Esophagus muscularis mucosa (tissue), 4 donors: Measurements from ENCODE around the gene NDUFV3. TPM values are rescaled to one million over a fixed set of nuclear protein-coding genes. Genes with fewer than 3 reads are reported as not detected.

Experiments
- DNase-seq: peaks from one replicate; pipeline ENCODE4 v3.0.0-alpha.2; 2017; ENCODE audit errors: extremely low spot score
- H3K27ac ChIP-seq, 4 donors: fragments of 200-600 bp; sonication (generic); replicated peaks in 1 of 4; 1 replicate in 3 of 4; 2 replicates in 1 of 4; pipeline ENCODE4 v1.5.1; 2016 to 2019; ENCODE audit warnings: mild to moderate bottlenecking in 1 of 4
- H3K27me3 ChIP-seq, 4 donors: fragments of 200-600 bp; sonication (generic); one replicate each; pipeline versions ENCODE4 v1.5.1 to v1.6.0; 2016 to 2019
- H3K36me3 ChIP-seq, 4 donors: fragments of 200-600 bp; sonication (generic); one replicate each; pipeline ENCODE4 v1.5.1; 2016 to 2019
- H3K4me1 ChIP-seq, 4 donors: fragments of 200-600 bp; sonication (generic); one replicate each; pipeline ENCODE4 v1.5.1; 2016 to 2019
- H3K4me3 ChIP-seq, 4 donors: fragments of 200-600 bp; sonication (generic); 1 replicate in 2 of 4; 2 replicates in 2 of 4; pipeline ENCODE4 v1.5.1; 2016 to 2019; ENCODE audit warnings: mild to moderate bottlenecking in 4 of 4, moderate library complexity in 1 of 4
- H3K9me3 ChIP-seq, 4 donors: fragments of 200-600 bp; sonication (generic); 1 replicate in 3 of 4; 2 replicates in 1 of 4; pipeline ENCODE4 v1.5.1; 2016 to 2019
- EP300 ChIP-seq: sonication (generic); formaldehyde crosslinking; IDR thresholded peaks from one replicate; pipeline ENCODE4 v1.6.1; 2017; ENCODE audit warnings: antibody characterized with exemption
- POLR2A ChIP-seq: fragments of 450-650 bp; IDR thresholded peaks from one replicate; pipeline ENCODE4 v1.6.1; 2017; ENCODE audit warnings: antibody characterized with exemption, moderate library complexity, mild to moderate bottlenecking, low read depth
- POLR2AphosphoS5 ChIP-seq, 2 donors: sonication (generic); formaldehyde crosslinking; IDR thresholded peaks; one replicate each; pipeline ENCODE4 v1.6.1; 2017; ENCODE audit warnings: antibody characterized with exemption in 2 of 2
- WGBS: methylation state at CpG from one replicate; pipeline ENCODE4 v1.1.5; 2018; 5-methylcytosine and 5-hydroxymethylcytosine counted together
- intact Hi-C: fragments of 100-400 bp; cut with DNase I; formaldehyde crosslinking; loops from one replicate; pipeline ENCODE4 v1.15.1; 2023
- total RNA-seq, 4 donors: library from RNA; depleted of rRNA; stranded (reverse); fragments of >200 nt; gene quantifications; one replicate each; pipeline versions ENCODE4 v1.1.0 to v1.2.1, GENCODE V29; 2016
- TF ChIP-seq, protein P1 (sequence below), 3 experiments: fragments of 200-600 bp in 2 of 3; fragments of 450-650 bp in 1 of 3; sonication (generic) in 2 of 3; IDR thresholded peaks; one replicate each; pipeline ENCODE4 v1.5.1; 2017 to 2019; ENCODE audit warnings: antibody characterized with exemption in 3 of 3, mild to moderate bottlenecking in 2 of 3, moderate library complexity in 1 of 3

Gene NDUFV3
- total RNA-seq, 4 donors from 2014 or later = 56.7 to 102 (median 74.1) TPM

DNA sequence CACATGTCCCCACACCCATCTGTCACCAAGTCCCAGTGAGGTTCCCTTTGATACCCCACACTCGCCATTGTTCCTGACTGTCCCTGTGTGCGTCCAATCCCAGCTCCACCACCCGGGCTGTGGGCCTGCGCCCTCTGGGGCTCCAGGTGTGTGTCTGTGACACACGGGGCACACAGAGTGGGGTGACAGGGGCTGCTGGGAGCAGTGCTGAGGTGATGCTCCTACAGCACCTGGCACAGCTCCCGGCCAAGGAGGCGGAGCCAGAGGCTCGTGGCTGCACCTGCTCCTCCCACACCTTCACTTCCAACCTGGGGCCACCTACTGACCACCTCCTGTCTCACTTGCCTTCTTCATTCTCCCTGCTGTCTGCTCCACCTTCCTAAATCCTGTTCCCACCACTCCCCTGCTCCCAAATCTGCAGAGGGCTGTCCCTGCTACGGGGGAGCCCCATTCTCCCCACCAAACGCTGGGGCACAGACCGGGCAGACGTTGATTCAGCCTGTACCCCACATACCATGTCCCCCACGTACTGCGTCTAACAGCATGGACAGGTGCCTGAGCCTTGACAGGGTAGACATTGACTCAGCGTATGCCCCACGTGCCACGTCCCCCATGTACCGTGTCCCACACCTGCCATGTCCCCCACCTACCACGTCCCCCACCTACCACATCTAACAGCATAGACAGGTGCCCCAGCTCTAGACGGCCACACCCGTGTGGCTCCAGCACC, 30.2 kb upstream of the NDUFV3 start:
- H3K27ac ChIP-seq = no peak overlapping the region
- 89% methylated on average over 18 of the region's 21 CpGs for WGBS
- intact Hi-C loops = no loop called here
- no peak overlapping the region for H3K4me3 ChIP-seq
- H3K27me3 ChIP-seq = no peaks in the 10 kb centered on the region
- TF ChIP-seq POLR2A (no peak), EP300 (no peak), POLR2AphosphoS5 (IDR thresholded peaks at IDR 0.05) (no peak)
- TF ChIP-seq, protein P1, sequence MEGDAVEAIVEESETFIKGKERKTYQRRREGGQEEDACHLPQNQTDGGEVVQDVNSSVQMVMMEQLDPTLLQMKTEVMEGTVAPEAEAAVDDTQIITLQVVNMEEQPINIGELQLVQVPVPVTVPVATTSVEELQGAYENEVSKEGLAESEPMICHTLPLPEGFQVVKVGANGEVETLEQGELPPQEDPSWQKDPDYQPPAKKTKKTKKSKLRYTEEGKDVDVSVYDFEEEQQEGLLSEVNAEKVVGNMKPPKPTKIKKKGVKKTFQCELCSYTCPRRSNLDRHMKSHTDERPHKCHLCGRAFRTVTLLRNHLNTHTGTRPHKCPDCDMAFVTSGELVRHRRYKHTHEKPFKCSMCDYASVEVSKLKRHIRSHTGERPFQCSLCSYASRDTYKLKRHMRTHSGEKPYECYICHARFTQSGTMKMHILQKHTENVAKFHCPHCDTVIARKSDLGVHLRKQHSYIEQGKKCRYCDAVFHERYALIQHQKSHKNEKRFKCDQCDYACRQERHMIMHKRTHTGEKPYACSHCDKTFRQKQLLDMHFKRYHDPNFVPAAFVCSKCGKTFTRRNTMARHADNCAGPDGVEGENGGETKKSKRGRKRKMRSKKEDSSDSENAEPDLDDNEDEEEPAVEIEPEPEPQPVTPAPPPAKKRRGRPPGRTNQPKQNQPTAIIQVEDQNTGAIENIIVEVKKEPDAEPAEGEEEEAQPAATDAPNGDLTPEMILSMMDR (IDR thresholded peaks at IDR 0.05) = no peak
- peaks cover 37 to 91% (median 73%) of the 10 kb centered on the region in 4 donors for H3K36me3 ChIP-seq
- peaks cover 0 to 5% (median 0%) of the 10 kb centered on the region in 4 donors for H3K4me1 ChIP-seq
- DNase-seq = no peak
- no peaks in the 10 kb centered on the region for H3K9me3 ChIP-seq

DNA sequence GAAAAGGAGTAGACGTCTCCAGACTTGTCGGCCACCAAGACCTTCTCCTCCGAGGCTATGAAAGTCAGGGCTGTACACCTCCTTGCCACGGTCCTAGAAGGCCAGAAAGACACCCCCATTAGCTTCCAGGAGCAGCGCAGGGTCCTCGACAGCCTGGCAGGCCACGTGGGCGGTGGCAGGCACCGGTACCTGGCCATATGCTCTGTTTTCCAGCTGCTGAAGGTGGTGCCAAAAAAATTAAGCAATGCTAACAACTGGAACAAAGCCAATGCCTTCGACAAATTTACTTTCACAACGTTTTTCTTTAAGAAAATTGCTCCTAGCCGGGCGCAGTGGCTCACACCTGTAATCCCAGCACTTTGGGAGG, 29.6 kb upstream of the NDUFV3 start:
- 89% methylated on average over 13 of the region's 13 CpGs for WGBS
- H3K27ac ChIP-seq = no peak overlapping the region
- H3K36me3 ChIP-seq = peaks cover 36 to 91% (median 73%) of the 10 kb centered on the region in 4 donors
- H3K4me3 ChIP-seq = no peak overlapping the region
- no peaks in the 10 kb centered on the region for H3K9me3 ChIP-seq
- H3K27me3 ChIP-seq = no peaks in the 10 kb centered on the region
- H3K4me1 ChIP-seq = peaks cover 0 to 5% (median 0%) of the 10 kb centered on the region in 4 donors
- intact Hi-C loops = no loop called here
- no peak for DNase-seq
- TF ChIP-seq POLR2A (no peak), EP300 (no peak), POLR2AphosphoS5 (IDR thresholded peaks at IDR 0.05) (no peak)
- TF ChIP-seq, protein P1 (IDR thresholded peaks at IDR 0.05) = no peak

DNA sequence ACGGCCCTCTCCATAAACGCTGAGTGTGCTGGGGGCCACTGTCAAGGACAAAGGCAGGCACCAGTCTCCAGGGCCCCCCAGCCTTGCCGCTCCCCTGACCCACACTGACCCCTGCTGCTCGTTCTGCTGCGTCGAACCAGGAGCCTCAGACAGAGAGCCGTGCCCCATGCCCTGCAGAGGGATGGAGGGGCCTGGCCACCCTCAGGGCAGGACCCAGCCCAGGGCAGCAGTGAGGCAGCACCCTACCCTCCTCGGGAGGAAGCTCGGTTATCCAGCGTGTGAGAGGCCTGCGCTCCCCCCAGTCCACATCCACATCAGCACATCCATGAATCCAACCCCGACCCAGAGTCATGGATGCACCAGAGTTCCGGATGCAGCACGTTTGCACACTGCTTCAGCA, 28.8 kb upstream of the NDUFV3 start:
- TF ChIP-seq POLR2A (no peak), EP300 (no peak), POLR2AphosphoS5 (IDR thresholded peaks at IDR 0.05) (no peak)
- TF ChIP-seq, protein P1 (IDR thresholded peaks at IDR 0.05) = no peak
- WGBS = 93% methylated on average over 8 of the region's 14 CpGs
- DNase-seq = no peak
- no peaks in the 10 kb centered on the region for H3K27me3 ChIP-seq
- no peaks in the 10 kb centered on the region for H3K9me3 ChIP-seq
- peaks cover 0 to 5% (median 0%) of the 10 kb centered on the region in 4 donors for H3K4me1 ChIP-seq
- intact Hi-C loops = no loop called here
- no peak overlapping the region for H3K27ac ChIP-seq
- H3K36me3 ChIP-seq = peaks cover 31 to 91% (median 73%) of the 10 kb centered on the region in 4 donors
- no peak overlapping the region for H3K4me3 ChIP-seq

DNA sequence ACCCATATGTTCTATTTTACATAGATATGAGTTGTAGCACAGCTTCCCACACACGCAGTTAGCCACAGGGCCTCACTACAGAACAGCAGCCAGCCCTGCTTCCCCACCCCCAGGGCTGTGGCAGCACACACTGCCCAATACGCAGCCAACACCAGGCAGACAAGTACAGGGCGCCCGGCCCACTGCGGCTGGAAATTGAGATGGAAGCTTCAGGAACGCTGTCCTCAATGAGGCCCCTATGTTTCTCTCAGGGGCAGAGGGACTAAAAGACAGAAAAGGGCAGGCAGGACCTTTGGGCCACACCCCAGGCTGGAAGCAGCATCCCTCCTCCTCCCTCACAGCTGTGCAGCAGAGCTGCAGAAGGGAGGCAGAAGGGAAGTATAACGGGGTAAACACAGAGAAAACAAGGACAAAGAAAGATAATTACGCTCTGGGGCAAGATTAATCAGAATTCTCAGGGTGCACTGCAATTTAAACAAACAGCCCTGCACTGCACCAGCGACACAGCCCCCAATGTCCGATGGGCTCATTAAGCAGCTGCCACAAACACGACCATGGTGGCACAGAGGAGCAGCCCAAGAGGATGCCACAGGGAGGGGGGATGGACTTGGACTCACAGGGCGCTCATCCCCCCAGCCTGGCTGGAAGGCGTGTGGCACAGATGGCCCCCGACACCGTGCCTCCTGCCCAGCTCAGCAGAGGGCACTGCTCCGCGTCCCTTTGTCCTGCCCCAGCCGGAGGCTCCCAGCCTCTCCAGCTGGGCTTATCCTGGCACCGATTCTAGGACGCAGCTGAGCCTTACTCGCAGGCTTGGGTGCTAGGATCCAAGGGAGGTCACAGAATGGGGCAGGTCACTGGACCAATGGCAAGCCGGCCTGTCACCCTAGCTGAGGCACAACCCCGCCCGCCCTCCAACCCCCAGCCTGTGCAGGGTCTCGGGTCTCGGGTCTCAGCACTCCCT, 28.0 kb upstream of the NDUFV3 start:
- H3K4me3 ChIP-seq = no peak overlapping the region
- H3K27me3 ChIP-seq = no peaks in the 10 kb centered on the region
- peaks cover 0 to 5% (median 0%) of the 10 kb centered on the region in 4 donors for H3K4me1 ChIP-seq
- no peak overlapping the region for H3K27ac ChIP-seq
- peaks cover 30 to 91% (median 71%) of the 10 kb centered on the region in 4 donors for H3K36me3 ChIP-seq
- no peaks in the 10 kb centered on the region for H3K9me3 ChIP-seq
- TF ChIP-seq POLR2A = no peak
- TF ChIP-seq, protein P1 (IDR thresholded peaks at IDR 0.05) = no peak
- no peak for TF ChIP-seq EP300
- no peak for TF ChIP-seq POLR2AphosphoS5 (IDR thresholded peaks at IDR 0.05)
- 86% methylated on average over 17 of the region's 26 CpGs for WGBS
- intact Hi-C loops = no loop called here
- no peak for DNase-seq
